HG03565 (cell line): Measurements from ENCODE around the gene MYL2.

Experiments
- ATAC-seq: cut with Tn5 transposase; IDR thresholded peaks from one replicate; pipeline ENCODE4 v1.9.1; 2021; ENCODE audit warnings: mild to moderate bottlenecking, moderate library complexity; ENCODE audit not compliant: unreplicated experiment

The MYL2 gene

DNA sequence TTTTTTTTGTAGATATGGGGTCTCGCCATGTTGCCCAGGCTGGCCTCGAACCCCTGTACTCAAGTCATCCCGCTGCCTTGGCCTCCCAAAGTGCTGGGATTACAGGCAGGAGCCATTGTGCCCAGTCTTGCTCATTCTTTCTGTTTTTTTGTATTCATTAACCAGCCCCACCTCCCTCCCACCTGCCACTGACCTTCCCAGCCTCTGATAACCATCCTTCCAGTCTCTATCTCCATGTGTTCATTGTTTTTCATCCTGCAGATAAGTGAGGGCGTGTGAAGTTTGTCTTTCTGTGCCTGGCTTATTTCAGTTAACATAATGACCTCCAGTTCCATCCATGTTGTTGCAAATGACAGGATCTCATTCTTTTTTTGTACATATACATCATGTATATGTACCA lies 19.0 kb downstream of the MYL2 start:
- no peak for ATAC-seq

DNA sequence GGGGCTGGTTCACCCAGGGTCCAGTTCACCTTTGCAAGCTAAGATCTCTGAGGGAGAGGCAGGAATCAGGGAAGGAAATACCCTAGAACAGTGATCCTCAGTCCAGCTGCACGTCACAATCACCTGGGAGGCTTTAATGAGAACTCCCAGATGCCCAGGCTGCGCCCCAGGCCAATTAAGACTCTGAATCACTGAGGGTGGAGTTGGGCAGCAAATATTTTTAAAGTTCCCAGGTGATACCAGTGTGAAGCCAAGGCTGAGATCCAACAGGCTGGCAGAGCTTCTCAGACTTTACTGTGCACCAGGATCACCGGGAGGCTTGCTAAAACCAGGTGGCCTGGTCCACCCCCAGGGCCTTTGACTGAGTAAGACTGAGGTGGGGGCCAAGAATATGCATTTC lies 23.8 kb downstream of the MYL2 start:
- no peak for ATAC-seq

DNA sequence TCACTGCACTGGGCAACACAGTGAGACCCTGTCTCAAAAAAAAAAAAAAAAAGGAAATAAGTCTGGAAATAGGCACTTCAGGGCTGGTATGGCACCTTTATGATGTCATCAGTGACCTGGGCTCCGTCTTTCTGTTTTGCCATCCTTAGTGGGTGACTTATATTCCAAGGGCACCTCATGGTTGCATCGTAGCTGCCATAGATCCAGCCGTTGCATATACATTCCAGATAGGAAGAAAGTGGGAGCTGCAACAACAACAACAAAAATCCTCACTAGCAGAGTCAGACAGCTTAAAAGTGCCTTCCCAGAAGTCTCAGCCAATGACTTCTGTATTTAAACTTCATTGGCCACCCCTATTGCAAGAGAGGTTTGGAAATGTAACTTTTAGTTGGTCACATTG lies 26.4 kb downstream of the MYL2 start:
- ATAC-seq, result no peak

DNA sequence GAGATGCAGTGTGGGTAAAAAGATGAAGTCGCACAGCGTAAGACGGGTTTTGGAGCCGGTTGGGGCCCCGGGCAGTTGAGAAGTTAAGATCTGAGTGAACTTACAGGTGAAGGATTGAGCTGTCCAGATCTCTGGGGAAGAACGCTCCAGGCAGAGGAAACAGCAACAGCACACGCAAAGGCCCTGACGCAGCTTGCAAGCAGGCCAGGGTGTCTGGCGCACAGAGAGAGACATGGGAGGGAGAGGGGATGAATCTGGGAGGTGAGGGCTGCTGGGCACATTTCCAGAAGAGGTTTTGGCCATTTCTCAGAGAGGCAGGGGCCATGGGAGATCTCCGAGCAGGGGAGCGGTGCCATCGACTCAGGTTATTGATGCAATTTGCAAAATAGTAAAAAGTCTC lies 31.0 kb downstream of the MYL2 start:
- ATAC-seq, result no peak

DNA sequence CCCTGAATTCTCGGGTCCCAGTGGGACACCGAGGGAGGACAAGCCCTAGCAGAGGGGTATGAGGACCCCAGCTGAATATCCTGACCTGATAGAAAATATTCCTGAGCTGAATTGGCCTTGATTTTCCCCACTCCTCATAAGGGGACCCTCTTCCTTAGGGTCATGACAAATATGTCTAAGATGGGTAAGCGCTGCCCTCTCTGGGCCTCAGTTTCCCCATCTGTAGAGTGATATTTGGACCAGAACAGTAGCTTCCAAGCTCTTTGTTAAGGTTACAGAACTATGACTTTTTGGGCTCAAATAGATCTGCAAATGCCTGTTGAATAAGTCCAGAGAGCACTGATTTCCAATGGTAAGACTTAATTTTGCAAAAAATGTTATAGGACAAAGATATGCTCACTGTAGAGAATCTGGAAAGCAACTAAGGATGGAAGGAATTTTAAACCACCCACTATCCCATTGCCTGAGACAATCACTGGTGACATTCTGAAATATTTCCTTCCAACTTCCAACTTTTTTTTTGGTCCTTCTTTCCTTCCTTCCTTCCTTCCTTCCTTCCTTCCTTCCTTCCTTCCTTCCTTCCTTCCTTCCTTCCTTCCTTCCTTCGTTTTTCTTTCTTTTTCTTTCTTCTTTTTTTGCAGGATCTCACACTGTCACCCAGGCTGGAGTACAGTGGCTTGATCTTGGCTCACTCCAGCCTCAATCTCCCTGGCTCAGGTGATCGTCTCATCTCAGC lies 32.0 kb downstream of the MYL2 start:
- no peak for ATAC-seq

DNA sequence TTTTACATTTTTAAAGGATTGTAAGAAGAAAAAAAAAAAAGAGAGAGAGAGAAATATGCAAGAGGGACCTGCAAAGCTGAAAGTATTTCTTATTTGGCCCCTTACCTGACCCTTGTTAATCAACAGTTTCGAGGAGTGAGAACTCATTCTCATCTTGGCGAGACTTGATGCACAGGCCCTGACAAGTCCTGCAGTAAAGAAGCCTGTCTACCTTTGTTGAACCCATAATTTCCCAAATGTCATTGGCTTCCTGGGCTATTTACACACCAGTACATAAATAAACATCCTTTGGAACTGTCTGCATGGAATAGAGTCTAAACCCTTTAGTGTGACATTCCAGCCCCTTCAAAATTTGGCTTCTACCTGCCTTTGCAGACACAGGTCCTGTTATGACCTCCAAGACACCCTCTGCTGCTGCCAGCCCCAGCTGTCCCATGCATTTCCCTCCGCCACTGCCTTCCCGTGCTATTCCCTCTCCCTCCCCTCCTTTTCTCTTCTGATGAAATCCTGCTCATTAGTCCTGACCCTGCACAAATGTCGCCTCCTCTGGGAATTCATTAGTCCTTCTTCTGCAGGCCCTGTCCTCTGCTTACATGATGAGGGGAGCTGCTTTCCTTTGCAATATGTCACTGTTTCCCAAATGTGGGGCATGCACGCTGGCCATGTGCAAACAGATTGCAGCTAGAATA lies 35.1 kb downstream of the MYL2 start:
- no peak for ATAC-seq

DNA sequence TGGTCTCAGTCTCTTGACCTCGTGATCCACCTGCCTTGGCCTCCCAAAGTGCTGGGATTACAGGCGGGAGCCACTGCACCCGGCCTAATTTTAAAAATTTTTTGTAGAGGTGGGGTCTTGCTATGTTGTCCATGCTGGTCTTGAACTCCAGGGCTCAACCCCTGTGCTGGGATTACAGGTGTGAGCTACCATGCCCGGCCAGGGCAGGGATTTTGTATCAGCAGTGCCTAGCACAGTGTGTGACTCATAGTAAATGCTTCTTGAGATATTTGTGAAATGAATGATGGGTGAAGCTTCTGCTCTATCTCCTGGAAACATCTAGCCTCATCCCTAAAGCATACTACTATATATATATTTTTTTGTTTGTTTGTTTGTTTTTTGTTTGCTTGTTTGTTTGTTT lies 37.1 kb downstream of the MYL2 start:
- ATAC-seq, result no peak

DNA sequence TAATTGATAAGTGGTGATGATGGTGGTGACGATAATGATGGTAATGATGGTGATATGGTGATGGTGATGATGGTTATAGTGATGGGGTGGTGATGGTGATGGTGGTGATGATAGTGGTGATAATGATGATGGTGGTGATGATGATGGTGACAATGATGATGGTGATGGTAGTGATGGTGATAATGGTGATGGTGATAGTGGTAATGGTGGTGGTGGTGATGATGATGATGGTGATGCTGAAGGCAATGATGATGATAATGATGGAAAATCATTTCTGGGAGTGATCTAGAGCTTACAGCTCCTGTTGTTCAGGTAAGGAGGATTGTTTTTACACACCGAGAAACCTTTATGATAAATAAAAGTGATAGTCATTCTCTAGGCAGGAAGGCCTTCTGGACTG lies 39.7 kb downstream of the MYL2 start:
- ATAC-seq, result no peak

DNA sequence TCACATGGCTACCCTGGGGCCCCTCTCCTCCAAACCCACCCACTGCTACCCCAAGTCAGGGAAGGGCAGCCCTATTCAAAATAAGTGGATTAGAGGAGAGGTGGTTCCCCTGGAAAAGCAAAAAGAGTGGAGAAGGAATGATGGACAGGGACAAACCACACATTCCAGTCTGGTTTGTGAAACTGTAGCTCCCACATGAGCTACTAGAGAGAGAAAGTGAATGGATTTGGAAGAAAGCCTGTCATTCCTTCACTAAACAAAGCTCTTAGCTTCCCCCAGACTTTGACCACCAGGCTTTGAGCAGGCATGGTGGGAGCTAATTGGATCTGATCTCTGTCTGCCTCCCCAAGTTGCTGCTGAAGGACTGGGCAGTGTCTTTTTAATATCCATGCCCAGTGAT lies 45.6 kb downstream of the MYL2 start:
- ATAC-seq, result no peak

DNA sequence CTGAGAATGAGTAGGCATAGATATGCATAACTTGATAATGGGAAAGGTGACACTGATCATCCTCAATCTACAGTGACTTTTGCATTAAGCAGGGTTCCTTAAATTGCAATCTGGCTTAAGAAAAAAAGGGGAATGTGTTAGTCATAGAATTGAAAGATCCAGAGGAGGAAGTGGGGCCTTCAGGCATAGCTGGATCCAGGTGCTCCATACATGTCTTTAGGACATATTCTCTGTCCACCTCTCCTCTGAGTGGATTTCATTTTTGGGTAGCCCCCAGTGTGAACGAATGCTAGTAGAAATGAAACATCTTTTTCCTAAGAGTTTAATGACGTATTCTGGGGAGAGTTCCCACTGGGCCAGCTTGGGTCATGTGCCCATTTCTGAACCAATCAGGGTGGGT lies 46.0 kb downstream of the MYL2 start:
- no peak for ATAC-seq

DNA sequence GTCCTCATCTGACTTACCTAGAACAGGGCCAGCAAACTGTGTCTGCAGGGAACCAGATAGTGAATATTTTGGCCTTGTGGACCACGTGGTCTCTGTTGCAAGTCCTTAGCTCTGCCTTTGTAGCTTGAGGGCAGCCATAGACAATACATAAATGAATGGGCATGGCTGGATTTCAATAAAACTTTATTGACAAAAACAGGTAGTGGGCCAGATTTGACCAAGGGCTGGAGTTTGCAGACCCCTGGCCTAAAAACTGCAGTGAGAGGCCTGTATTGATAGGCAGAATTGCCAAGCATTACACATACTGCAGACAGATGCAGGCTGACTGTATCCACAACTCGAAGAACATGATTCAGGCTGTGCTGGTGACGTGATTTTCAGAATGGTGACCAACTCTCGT lies 48.3 kb downstream of the MYL2 start:
- ATAC-seq, result no peak

DNA sequence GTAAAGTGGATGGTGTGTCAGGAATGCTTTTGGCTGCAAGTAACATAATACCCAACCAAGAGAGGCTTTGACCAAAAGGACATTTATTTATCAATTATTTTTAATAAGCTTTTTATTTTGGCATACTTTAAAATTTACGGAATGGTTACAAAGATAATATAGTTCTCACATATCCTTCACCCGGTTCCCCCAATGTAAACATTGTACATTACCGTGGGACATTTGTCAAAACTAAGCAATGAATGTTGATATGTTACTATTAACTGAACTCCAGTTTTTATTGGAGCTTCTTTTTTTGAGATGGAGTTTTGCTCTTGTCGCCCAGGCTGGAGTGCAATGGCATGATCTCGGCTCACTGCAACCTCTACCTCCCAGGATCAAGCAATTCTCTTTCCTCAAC lies 50.6 kb downstream of the MYL2 start:
- no peak for ATAC-seq

DNA sequence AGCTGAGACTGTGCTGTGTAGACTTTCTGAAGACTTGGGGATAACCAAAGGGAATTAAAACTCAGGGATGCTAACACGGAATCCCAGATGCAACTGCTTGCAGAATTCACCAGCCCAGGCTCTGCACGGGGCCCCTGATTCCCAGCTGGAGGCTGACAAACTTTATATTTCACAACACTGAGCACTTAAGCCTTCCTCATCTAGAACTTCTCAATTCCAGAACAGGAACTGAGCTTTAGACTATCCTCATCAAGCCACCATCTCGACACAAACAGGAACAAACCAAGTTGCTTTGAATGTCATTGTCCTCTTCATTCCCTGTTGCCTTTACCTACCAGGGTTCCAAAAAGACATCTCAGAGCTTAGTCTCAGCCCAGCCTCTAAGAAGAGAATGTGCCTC lies 51.4 kb downstream of the MYL2 start:
- no peak for ATAC-seq

DNA sequence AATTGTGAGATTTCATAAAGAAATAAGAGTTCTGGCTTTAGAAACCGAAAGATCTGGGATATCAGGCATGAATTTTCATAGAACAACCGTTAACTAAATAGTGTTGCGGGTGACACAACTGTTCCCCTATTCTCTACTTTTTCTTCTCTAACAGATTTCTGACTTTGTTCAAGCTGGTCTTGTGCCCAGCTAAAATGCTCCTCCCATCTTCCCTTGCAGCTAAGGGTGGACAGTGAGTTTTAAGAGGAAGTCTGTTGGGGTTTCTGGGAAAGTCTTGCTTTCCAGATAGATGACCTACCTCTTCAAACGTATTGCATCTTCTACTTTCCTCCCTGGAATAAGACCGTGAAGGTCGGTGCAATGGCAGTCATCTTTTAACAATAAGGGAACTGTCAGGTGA lies 54.9 kb downstream of the MYL2 start:
- ATAC-seq, result no peak

DNA sequence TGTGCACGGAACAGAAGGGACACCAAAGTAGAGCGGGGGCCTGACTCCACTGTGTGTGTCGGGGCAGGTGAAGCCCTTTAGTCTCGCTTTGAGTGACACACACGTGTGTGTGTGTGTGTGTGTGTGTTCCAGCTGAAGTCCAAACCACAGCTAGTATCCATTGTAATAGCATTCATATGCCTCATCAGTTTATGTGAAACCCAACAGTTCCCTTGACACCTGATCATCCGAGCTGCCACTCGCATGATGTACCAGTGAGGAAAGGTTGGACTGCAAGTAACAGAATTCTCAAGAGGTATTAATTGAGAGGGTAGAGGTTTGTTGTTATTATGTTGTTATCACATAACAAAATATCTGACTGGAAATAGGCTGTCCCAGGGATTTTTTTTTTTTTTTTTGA lies 57.2 kb downstream of the MYL2 start:
- no peak for ATAC-seq

DNA sequence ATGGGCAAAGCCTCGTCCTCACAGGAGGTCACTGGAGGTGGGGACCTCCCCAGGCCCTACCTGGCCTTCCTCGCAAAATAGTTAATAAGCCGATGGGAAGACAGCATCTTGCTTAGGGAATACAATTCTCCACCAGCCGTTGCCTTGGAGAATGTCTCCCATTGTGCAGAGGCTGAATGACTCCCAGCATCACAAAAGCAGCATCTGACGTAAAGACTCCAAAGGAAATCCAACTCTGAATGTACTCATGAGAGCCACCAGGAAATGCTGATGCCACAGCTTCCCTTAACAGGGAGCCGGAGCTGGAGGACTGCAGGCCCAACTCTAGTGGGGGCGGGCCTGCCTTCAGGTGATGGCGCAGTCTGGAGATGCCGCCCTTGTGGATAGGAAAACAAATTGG lies 58.0 kb downstream of the MYL2 start:
- ATAC-seq, result no peak

DNA sequence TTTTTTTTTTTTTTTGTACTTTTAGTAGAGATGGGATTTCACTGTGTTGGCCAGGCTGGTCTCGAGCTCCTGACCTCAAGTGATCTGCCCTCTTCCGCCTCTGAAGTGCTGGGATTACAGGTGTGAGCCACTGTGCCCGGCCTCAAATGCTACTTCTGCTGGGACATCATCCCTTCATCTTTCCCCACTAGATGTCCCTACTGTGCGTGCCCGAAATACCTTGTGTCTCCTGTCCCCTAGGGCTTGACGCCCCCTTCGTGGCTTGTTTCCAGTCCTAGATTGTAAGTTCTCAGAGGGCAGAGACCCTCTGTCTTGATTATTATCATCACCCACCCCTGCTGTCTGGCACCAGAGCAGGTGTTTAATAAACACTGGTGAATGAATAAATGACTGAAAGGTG lies 58.6 kb downstream of the MYL2 start:
- no peak for ATAC-seq
